Fibroblast of lung (primary cell): ENCODE results near the gene C1QTNF3. TPM values are rescaled to one million over a fixed set of nuclear protein-coding genes. Genes with fewer than 3 reads are reported as not detected.

Experiments used
- DNase-seq, 2 donors: peaks; one replicate each; pipeline versions ENCODE4 v3.0.0 to v3.0.0-alpha.2; 2010; ENCODE audit warnings: low read depth in 2 of 2
- H2AFZ ChIP-seq: 2 replicates; pipeline ENCODE4 v1.5.1; 2012; ENCODE audit warnings: low read length, control low read depth, inconsistent platforms
- H3K27ac ChIP-seq: 2 replicates; pipeline ENCODE4 v1.5.1; 2011; ENCODE audit warnings: low read length, control low read depth; ENCODE audit not compliant: insufficient read depth
- H3K27me3 ChIP-seq: 2 replicates; pipeline ENCODE4 v1.5.1; 2011; ENCODE audit warnings: mild to moderate bottlenecking, low read length; ENCODE audit not compliant: control insufficient read depth, insufficient read depth
- H3K36me3 ChIP-seq: 2 replicates; pipeline ENCODE4 v1.5.1; 2011; ENCODE audit warnings: low read length; ENCODE audit not compliant: control insufficient read depth, insufficient read depth
- H3K4me1 ChIP-seq: 2 replicates; pipeline ENCODE4 v1.5.1; 2011; ENCODE audit warnings: low read length; ENCODE audit not compliant: control insufficient read depth, insufficient read depth; ENCODE audit errors: extremely low read depth
- H3K4me2 ChIP-seq: 2 replicates; pipeline ENCODE4 v1.5.1; 2011; ENCODE audit warnings: low read length, control low read depth; ENCODE audit not compliant: insufficient read depth; ENCODE audit errors: extremely low read depth
- H3K4me3 ChIP-seq, 4 experiments: fragments of 200-600 bp in 1 of 4; sonication (generic) in 1 of 4; replicated peaks in 1 of 4; 2 replicates each; pipeline ENCODE4 v1.5.1; 2011 to 2016; ENCODE audit warnings: low read length in 4 of 4, low read depth in 3 of 4, mild to moderate bottlenecking in 3 of 4, control low read depth in 2 of 4, inconsistent platforms in 1 of 4, mixed read lengths in 1 of 4; ENCODE audit not compliant: insufficient read depth in 1 of 4; ENCODE audit errors: control extremely low read depth in 1 of 4
- H3K79me2 ChIP-seq: 2 replicates; pipeline ENCODE4 v1.5.1; 2012; ENCODE audit warnings: mild to moderate bottlenecking, low read length, inconsistent platforms; ENCODE audit not compliant: control insufficient read depth, insufficient read depth
- H3K9ac ChIP-seq: 2 replicates; pipeline ENCODE4 v1.5.1; 2011; ENCODE audit warnings: mild to moderate bottlenecking, low read length, control low read depth; ENCODE audit not compliant: insufficient read depth
- H3K9me3 ChIP-seq: 2 replicates; pipeline ENCODE4 v1.5.1; 2012; ENCODE audit warnings: low read depth, low read length; ENCODE audit not compliant: control insufficient read depth, insufficient read depth
- H4K20me1 ChIP-seq: 2 replicates; pipeline ENCODE4 v1.5.1; 2011; ENCODE audit warnings: low read length; ENCODE audit not compliant: control insufficient read depth, insufficient read depth; ENCODE audit errors: extremely low read depth
- CTCF ChIP-seq, 2 donors: IDR thresholded peaks in 1 of 2; conservative IDR thresholded peaks in 1 of 2; 1 replicate in 1 of 2; 2 replicates in 1 of 2; pipeline ENCODE4 v1.5.1; 2011 to 2012; ENCODE audit warnings: low read length in 2 of 2, control low read depth in 1 of 2, inconsistent platforms in 1 of 2, low read depth in 1 of 2, mild to moderate bottlenecking in 1 of 2
- EZH2 ChIP-seq: IDR thresholded peaks from 2 replicates; pipeline ENCODE4 v1.5.1; 2012; ENCODE audit warnings: low read length, control low read depth, mild to moderate bottlenecking; ENCODE audit errors: missing control alignments
- polyA plus RNA-seq, 2 donors: library from polyadenylated mRNA; depleted of rRNA in 1 of 2; stranded (reverse) in 1 of 2; unstranded in 1 of 2; fragments of >200 nt; gene quantifications; 2 replicates each; pipeline ENCODE4 v1.2.1, GENCODE V29; 2011 to 2012; ENCODE audit warnings: missing spikeins in 1 of 2
- total RNA-seq: library from RNA; depleted of rRNA; stranded (reverse); fragments of >200 nt; gene quantifications from 2 replicates; pipeline ENCODE4 v1.2.1, GENCODE V29; 2014

The C1QTNF3 gene
- total and polyA plus RNA-seq, 2 donors (not counting 1 experiment from before 2014, with no cell fraction given) = 0.68 to 1.2 TPM

- H3K36me3 ChIP-seq = peaks cover 3% of the 10 kb centered on the region
- peak in 1 of 2 donors; percentile 28 for DNase-seq
- peak overlapping the region; percentile 56 for H2AFZ ChIP-seq
- H3K4me1 ChIP-seq = peaks cover 4% of the 10 kb centered on the region
- H3K79me2 ChIP-seq = no peaks in the 10 kb centered on the region
- TF ChIP-seq EZH2 (no peak), CTCF (conservative IDR thresholded peaks at IDR 0.05 in 1 of 2, IDR thresholded peaks at IDR 0.05 in 1 of 2; ENCODE audit: low read depth in 1 of 2, low read length in 2 of 2) (no peak)
- peak overlapping the region; percentile 63 for H3K27ac ChIP-seq
- peak overlapping the region; percentile 41 for H3K9ac ChIP-seq
- peak overlapping the region; percentile 71 to 93 (median 82) for H3K4me3 ChIP-seq
- peak overlapping the region; percentile 53 for H3K4me2 ChIP-seq
- H4K20me1 ChIP-seq = no peaks in the 10 kb centered on the region
- H3K9me3 ChIP-seq = no peaks in the 10 kb centered on the region
- H3K27me3 ChIP-seq = no peaks in the 10 kb centered on the region
Observed at GRCh38 chr5:34007201-34007620, 35.8 kb downstream of the C1QTNF3 start.

- peaks cover 4% of the 10 kb centered on the region for H3K4me1 ChIP-seq
- peaks cover 3% of the 10 kb centered on the region for H3K36me3 ChIP-seq
- TF ChIP-seq CTCF (conservative IDR thresholded peaks at IDR 0.05 in 1 of 2, IDR thresholded peaks at IDR 0.05 in 1 of 2; ENCODE audit: low read depth in 1 of 2, low read length in 2 of 2) (no peak), EZH2 (no peak)
- no peaks in the 10 kb centered on the region for H3K9me3 ChIP-seq
- no peak overlapping the region for H3K4me3 ChIP-seq
- H4K20me1 ChIP-seq = no peaks in the 10 kb centered on the region
- H2AFZ ChIP-seq = no peak overlapping the region
- no peak overlapping the region for H3K4me2 ChIP-seq
- no peak overlapping the region for H3K9ac ChIP-seq
- H3K79me2 ChIP-seq = no peaks in the 10 kb centered on the region
- H3K27me3 ChIP-seq = no peaks in the 10 kb centered on the region
- H3K27ac ChIP-seq = no peak overlapping the region
- no peak for DNase-seq
Observed at GRCh38 chr5:34005681-34006080, 37.3 kb downstream of the C1QTNF3 start.

- no peaks in the 10 kb centered on the region for H3K79me2 ChIP-seq
- H3K27me3 ChIP-seq = no peaks in the 10 kb centered on the region
- H3K9ac ChIP-seq = no peak overlapping the region
- peaks cover 4% of the 10 kb centered on the region for H3K4me1 ChIP-seq
- no peaks in the 10 kb centered on the region for H4K20me1 ChIP-seq
- peak in 1 of 2 donors; percentile 49 for DNase-seq
- H2AFZ ChIP-seq = no peak overlapping the region
- no peak overlapping the region for H3K27ac ChIP-seq
- TF ChIP-seq EZH2 (no peak), CTCF (conservative IDR thresholded peaks at IDR 0.05 in 1 of 2, IDR thresholded peaks at IDR 0.05 in 1 of 2; ENCODE audit: low read depth in 1 of 2, low read length in 2 of 2) (no peak)
- H3K36me3 ChIP-seq = peaks cover 3% of the 10 kb centered on the region
- H3K9me3 ChIP-seq = no peaks in the 10 kb centered on the region
- H3K4me3 ChIP-seq = no peak overlapping the region
- no peak overlapping the region for H3K4me2 ChIP-seq
Observed at GRCh38 chr5:34005211-34005610, 37.8 kb downstream of the C1QTNF3 start.
